ENCODE results near the gene MRPL52. TPM values are rescaled to one million over a fixed set of nuclear protein-coding genes. Genes with fewer than 3 reads are reported as not detected.

MRPL52 gene
- total RNA-seq, 4 donors from 2014 or later: 24.8 to 230 (median 41.4) TPM

DNA sequence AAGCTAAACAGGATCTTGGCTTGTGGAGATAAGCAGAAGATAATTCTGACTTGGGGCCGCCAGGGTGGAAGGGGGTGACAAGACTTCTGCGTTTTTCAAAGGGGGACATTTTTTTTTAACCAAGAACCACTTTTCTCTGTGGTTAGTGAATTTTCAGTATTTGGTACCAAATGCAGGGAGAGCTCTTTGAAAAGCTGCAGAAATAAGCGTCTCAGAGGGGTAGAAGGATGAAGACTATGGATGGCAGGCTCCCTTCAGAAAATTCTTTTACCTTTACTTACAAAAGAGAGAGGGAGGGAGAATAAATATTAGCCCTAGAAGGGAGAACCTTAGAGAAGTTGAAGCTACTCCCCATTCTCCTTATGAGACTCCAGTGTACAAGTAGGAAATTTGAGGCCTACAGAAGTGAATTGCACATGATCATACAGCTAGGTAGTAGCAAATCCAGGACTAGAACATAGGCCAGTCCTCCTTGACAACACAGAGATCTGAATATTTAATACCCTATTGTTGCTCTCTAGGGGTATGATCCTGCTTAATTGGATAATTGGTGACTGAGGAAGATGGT, 840 bp downstream of the MRPL52 start:
- intact Hi-C loops (cut with DNase I; ENCODE audit: low total_unique reads): no loop called here
- 20 to 22% methylated on average over 3 of the region's 3 CpGs for WGBS, 2 donors
- TF ChIP-seq, protein P1, sequence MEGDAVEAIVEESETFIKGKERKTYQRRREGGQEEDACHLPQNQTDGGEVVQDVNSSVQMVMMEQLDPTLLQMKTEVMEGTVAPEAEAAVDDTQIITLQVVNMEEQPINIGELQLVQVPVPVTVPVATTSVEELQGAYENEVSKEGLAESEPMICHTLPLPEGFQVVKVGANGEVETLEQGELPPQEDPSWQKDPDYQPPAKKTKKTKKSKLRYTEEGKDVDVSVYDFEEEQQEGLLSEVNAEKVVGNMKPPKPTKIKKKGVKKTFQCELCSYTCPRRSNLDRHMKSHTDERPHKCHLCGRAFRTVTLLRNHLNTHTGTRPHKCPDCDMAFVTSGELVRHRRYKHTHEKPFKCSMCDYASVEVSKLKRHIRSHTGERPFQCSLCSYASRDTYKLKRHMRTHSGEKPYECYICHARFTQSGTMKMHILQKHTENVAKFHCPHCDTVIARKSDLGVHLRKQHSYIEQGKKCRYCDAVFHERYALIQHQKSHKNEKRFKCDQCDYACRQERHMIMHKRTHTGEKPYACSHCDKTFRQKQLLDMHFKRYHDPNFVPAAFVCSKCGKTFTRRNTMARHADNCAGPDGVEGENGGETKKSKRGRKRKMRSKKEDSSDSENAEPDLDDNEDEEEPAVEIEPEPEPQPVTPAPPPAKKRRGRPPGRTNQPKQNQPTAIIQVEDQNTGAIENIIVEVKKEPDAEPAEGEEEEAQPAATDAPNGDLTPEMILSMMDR (IDR thresholded peaks at IDR 0.05): no peak
- no peak for TF ChIP-seq POLR2A (IDR thresholded peaks at IDR 0.05)
- H3K4me3 ChIP-seq (ENCODE audit: low read depth, poor library complexity, severe bottlenecking): peak overlapping the region; percentile 59
- DNase-seq (ENCODE audit: low spot score in 2 of 2): no peak

DNA sequence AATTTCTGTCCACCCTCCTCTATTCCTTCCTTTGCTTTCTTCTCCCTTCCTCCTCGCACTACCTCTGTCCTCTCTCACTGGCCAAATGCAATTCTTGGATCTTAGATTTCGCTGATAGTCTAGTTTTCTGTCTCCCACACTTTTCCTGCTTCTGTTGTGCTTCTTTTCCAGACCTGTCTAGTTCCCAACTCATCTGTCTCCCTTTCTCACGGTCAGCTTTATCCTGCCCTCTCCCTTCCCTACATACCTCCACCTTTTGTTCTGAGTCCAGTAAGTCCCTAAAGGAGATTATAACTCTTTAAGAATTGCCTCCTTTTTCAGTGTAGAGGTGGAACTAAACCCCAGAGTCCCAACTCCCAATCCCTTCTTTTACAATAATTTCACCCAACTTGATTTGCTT, 5.8 kb downstream of the MRPL52 start:
- intact Hi-C loops (cut with DNase I; ENCODE audit: low total_unique reads): no loop called here
- TF ChIP-seq, protein P1 (IDR thresholded peaks at IDR 0.05): no peak
- TF ChIP-seq POLR2A (IDR thresholded peaks at IDR 0.05): no peak
- DNase-seq (ENCODE audit: low spot score in 2 of 2): no peak
- no peak overlapping the region for H3K4me3 ChIP-seq (ENCODE audit: low read depth, poor library complexity, severe bottlenecking)
- 86 to 90% methylated on average over 3 of the region's 3 CpGs for WGBS, 2 donors

DNA sequence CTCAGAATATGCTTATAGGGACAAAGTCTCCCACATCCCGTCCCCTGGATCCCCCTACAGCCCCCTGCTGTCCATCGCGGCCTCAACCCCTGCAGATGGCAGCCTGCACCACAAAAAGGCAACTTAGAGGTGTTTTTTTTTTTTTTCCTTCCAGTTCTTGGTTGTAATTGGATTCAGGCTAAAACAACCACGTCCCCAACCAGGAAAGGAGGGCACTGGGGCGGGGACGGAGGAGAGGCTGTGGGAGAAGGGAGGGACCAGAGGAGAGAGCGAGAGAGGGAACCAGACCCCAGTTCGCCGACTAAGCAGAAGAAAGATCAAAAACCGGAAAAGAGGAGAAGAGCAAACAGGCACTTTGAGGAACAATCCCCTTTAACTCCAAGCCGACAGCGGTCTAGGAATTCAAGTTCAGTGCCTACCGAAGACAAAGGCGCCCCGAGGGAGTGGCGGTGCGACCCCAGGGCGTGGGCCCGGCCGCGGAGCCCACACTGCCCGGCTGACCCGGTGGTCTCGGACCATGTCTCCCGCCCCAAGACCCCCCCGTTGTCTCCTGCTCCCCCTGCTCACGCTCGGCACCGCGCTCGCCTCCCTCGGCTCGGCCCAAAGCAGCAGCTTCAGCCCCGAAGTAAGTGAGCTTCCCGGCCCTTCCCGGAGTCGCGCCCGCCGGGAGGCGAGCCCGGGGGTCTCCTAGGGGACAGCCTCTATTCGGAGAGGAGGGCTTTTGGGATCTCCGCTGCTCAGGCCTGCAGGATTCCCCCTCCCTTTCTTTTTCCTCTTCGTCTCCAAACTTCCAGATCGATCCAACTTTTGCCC, 6.8 kb downstream of the MRPL52 start, which contains the start of gene MMP14:
Gene MMP14 (plus strand): TSS at position 285 of the 813 bp plus-strand sequence. CDS start 233 bp downstream, at position 518.
- intact Hi-C loops (cut with DNase I; ENCODE audit: low total_unique reads): no loop called here
- TF ChIP-seq, protein P1 (IDR thresholded peaks at IDR 0.05): no peak
- TF ChIP-seq POLR2A (IDR thresholded peaks at IDR 0.05): peak in 1 of 2 donors; percentile 18
- 2 to 3% methylated on average over 31 to 39 of the region's 46 CpGs for whole genome bisulfite sequencing, 2 donors
- peak; percentile 84 to 96 for DNase-seq (ENCODE audit: low spot score in 2 of 2)
- peak within 1 kb of the TSS; percentile 63 for H3K4me3 ChIP-seq (ENCODE audit: low read depth, poor library complexity, severe bottlenecking)

DNA sequence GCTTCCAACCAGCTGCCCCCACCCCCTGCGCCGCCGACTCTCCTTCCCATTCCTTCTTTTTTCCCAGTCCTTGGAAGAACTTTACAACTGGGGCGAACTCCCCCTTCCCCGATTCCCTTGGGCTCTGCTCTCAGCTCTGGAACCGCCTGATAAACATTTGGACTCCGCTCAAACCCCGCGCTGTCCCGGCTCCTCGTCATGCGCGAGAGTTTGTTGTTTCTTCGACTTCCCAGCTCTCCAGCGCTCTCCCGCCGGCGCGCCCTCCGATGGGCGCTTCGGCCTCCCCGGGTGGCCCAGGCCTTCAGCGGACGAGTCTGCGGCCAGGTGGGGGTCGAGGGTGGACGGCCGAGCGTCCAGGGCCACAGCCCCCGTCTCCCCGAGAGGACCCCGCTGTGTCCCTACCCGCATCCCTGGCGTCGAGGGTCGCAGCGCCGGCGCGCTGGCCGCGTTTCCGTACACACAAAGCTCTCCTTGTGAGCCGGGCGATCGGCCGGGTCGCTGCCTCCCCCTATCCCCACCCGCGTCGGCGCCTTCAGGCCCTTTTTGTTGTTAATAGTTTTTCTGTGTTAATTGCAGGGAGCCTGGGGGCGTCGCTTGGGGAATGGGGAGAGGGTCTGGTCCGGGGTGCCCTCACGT, 7.5 kb downstream of the MRPL52 start:
- intact Hi-C loops (cut with DNase I; ENCODE audit: low total_unique reads): no loop called here
- WGBS, 2 donors: 2 to 6% methylated on average over 41 to 57 of the region's 57 CpGs
- TF ChIP-seq POLR2A (IDR thresholded peaks at IDR 0.05): no peak
- TF ChIP-seq, protein P1 (IDR thresholded peaks at IDR 0.05): no peak
- no peak for DNase-seq (ENCODE audit: low spot score in 2 of 2)
- peak overlapping the region; percentile 63 for H3K4me3 ChIP-seq (ENCODE audit: low read depth, poor library complexity, severe bottlenecking)

DNA sequence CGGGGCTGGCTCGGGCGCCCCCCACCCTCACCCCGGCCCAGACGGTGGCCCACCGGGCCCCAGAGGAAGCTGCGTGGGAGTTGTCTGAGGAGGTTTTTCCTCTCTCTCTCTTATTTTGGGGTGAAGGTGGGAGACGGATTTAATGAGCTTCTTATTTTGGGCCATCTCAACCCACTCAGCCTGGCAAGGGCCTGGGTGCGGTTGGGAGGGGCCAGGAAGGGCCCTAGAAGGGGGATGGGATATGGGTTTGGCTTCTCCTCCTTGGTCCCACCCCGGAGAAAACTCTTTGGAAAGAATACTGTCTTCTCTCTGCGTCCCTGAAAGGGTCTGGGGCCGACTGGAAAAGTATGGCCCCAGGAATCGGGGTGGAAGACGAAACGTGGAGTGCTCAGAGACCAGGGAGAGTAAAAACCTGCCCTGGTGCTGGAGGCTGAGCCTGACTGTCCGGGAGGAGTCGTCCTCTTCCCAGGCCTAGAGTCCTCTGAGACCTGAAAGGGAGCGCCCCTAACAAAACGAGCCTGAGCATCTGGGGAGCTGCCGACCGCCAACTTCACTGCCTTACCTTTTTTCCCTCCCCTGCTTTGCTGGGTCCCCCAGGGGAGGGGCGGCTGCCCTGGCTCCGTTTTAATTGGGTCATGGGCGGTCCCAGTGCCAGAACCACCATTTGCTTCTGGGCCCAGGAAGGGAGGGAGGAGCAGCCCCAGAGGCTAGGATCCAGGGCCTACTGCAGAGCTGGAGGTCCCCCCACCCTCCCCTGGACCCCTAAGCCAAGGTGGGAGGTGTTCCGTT, 8.3 kb downstream of the MRPL52 start:
- intact Hi-C loops (cut with DNase I; ENCODE audit: low total_unique reads): no loop called here
- DNase-seq (ENCODE audit: low spot score in 2 of 2): peak; percentile 83 to 96
- TF ChIP-seq POLR2A (IDR thresholded peaks at IDR 0.05): peak in 1 of 2 donors; percentile 5
- TF ChIP-seq, protein P1 (IDR thresholded peaks at IDR 0.05): no peak
- H3K4me3 ChIP-seq (ENCODE audit: low read depth, poor library complexity, severe bottlenecking): peak overlapping the region; percentile 63
- 5 to 16% methylated on average over 23 to 25 of the region's 25 CpGs for WGBS, 2 donors

All from lower leg skin (tissue), 4 donors.